ENCODE results near the gene JUN. TPM values are rescaled to one million over a fixed set of nuclear protein-coding genes. Genes with fewer than 3 reads are reported as not detected.
A peak's percentile ranks its signal among the peaks of the same experiment; 100 is the strongest.

The JUN gene
- total and polyA plus RNA-seq, 2 experiments from 2014 or later, result 23.3 to 28.5 TPM

GRCh38 chr1:58783090-58783992 is 506 bp downstream of the JUN start (continued):
- TF ChIP-seq ZNF462 (CRISPR knock-in tag; IDR thresholded peaks at IDR 0.05), result no peak
- no peak for TF ChIP-seq CTCF (conservative IDR thresholded peaks at IDR 0.05; ENCODE audit: low read depth in 2 of 2)

GRCh38 chr1:58782178-58783089 is 1.4 kb downstream of the JUN start:
- Histone ChIP-seq H4K20me1 (replicated peaks; ENCODE audit: insufficient read depth) (no peaks in the 10 kb centered on the region), H3K4me1 (ENCODE audit: insufficient read depth) (peaks cover 14% of the 10 kb centered on the region), H3K4me2 (peak overlapping the region; percentile 88), H2AFZ (peak overlapping the region; percentile 60; the same call in 1 of the 2 replicates), H3K36me3 (ENCODE audit: insufficient read depth) (no peaks in the 10 kb centered on the region), H3F3A (replicated peaks; ENCODE audit: low read depth) (peaks cover 3% of the 10 kb centered on the region; the same call in 1 of the 2 replicates), H3K9me2 (ENCODE audit: insufficient read depth) (no peaks in the 10 kb centered on the region), H3K4me3 (peak overlapping the region; percentile 76), H3K27ac (ENCODE audit: low read depth) (no peak overlapping the region), H3K27me3 (ENCODE audit: insufficient read depth) (peaks cover 59% of the 10 kb centered on the region), H3K79me2 (replicated peaks; ENCODE audit: insufficient read depth) (peaks cover 14% of the 10 kb centered on the region; the same call in 1 of the 2 replicates)
- ATAC-seq (peak; percentile 16), DNase-seq (ENCODE audit: low spot score) (peak; percentile 64)
- no peak overlapping the region for H3K27ac Mint-ChIP-seq
- peak overlapping the region; percentile 83 for H3K4me3 Mint-ChIP-seq
- H3K27me3 Mint-ChIP-seq (ENCODE audit: insufficient read depth, low read depth, poor library complexity), result peaks cover 35% of the 10 kb centered on the region
- peaks cover 9% of the 10 kb centered on the region; the same call in 2 of the 3 replicates for H3K36me3 Mint-ChIP-seq (ENCODE audit: low read depth)
- peaks cover 11% of the 10 kb centered on the region; the same call in 1 of the 3 replicates for H3K9me3 Mint-ChIP-seq
- peaks cover 29% of the 10 kb centered on the region for H3K4me1 Mint-ChIP-seq
- TF ChIP-seq ZNF331 (CRISPR knock-in tag; IDR thresholded peaks at IDR 0.05; ENCODE audit: low read depth) (no peak), NANOG (IDR thresholded peaks at IDR 0.05; ENCODE audit: borderline replicate concordance) (no peak), EZH2 (IDR thresholded peaks at IDR 0.05; ENCODE audit: low read depth, unreplicated experiment) (peak; percentile 32)

Measured in GM23338 (cell line).